Lower lobe of right lung (tissue), 2 donors: ENCODE data around the gene NIN. TPM values are rescaled to one million over a fixed set of nuclear protein-coding genes. Genes with fewer than 3 reads are reported as not detected.

Source experiments
- ATAC-seq, 2 donors: fragments of 200-7000 bp; cut with Tn5 transposase; one replicate each; pipeline ENCODE4 v1.9.1; 2020 to 2022; ENCODE audit warnings: mild to moderate bottlenecking in 2 of 2, moderate library complexity in 2 of 2
- DNase-seq: peaks from one replicate; pipeline ENCODE4 v3.0.0-alpha.2; 2020
- H3K27ac ChIP-seq: fragments of 200-600 bp; one replicate; pipeline ENCODE4 v1.8.0; 2022
- H3K27me3 ChIP-seq: fragments of 200-600 bp; one replicate; pipeline ENCODE4 v1.8.0; 2022; ENCODE audit warnings: low read depth
- H3K36me3 ChIP-seq: fragments of 200-600 bp; one replicate; pipeline ENCODE4 v1.8.0; 2022; ENCODE audit warnings: mild to moderate bottlenecking
- H3K4me1 ChIP-seq: fragments of 200-600 bp; one replicate; pipeline ENCODE4 v1.8.0; 2022
- H3K4me3 ChIP-seq: fragments of 200-600 bp; one replicate; pipeline ENCODE4 v1.8.0; 2022; ENCODE audit warnings: mild to moderate bottlenecking
- H3K9me3 ChIP-seq: fragments of 200-600 bp; one replicate; pipeline ENCODE4 v1.8.0; 2022
- CTCF ChIP-seq: fragments of 200-600 bp; IDR thresholded peaks from one replicate; pipeline ENCODE4 v1.8.0; 2022; ENCODE audit warnings: antibody characterized with exemption, mild to moderate bottlenecking
- intact Hi-C: fragments of 100-400 bp; cut with DNase I; formaldehyde crosslinking; loops from one replicate; pipeline ENCODE4 v1.11.0; 2022
- total RNA-seq: library from RNA; stranded (reverse); fragmentation: NEBNext Ultra II Directional; extraction: Animal tissue kit (Norgen Biotek cat#: 25700); gene quantifications from one replicate; pipeline ENCODE4 v1.2.1, GENCODE V29; 2021
- donor health status: DM: no; HTN: yes; CAD: no; lungs with severe emphysema.

The NIN gene
- total RNA-seq, 1 donor from 2014 or later = 45.9 TPM

GRCh38 chr14:50670196-50670865 is 160.6 kb downstream of the NIN start:
- intact Hi-C loops = no loop called here
- Histone ChIP-seq H3K9me3 (no peaks in the 10 kb centered on the region), H3K4me1 (peaks cover 9% of the 10 kb centered on the region), H3K4me3 (no peak overlapping the region), H3K27ac (no peak overlapping the region), H3K36me3 (no peaks in the 10 kb centered on the region), H3K27me3 (no peaks in the 10 kb centered on the region)
- ATAC-seq = no peak
- DNase-seq = no peak
- no peak for TF ChIP-seq CTCF

Other genes with a start within 250 kb of the NIN start
- gene SAV1, start 162.9 kb downstream of the NIN start, total RNA-seq = 39.3 TPM
- gene ABHD12B, start 40.9 kb upstream of the NIN start, total RNA-seq = not detected
- 65.6 TPM for gene PYGL, start 113.3 kb upstream of the NIN start, total RNA-seq